ENCODE results near the gene BMP3. TPM values are rescaled to one million over a fixed set of nuclear protein-coding genes. Genes with fewer than 3 reads are reported as not detected.

Gene BMP3
- total RNA-seq, 1 donor from 2014 or later = not detected

GRCh38 chr4:81032771-81033684 is 2.5 kb downstream of the BMP3 start:
- peaks cover 56% of the 10 kb centered on the region for H3K27me3 Mint-ChIP-seq (ENCODE audit: unreplicated experiment)
- no peaks in the 10 kb centered on the region for H3K36me3 Mint-ChIP-seq (ENCODE audit: unreplicated experiment)
- no peak for DNase-seq (ENCODE audit: extremely low spot score, unreplicated experiment)
- H3K4me3 Mint-ChIP-seq (ENCODE audit: unreplicated experiment) = no peak overlapping the region
- H3K27ac Mint-ChIP-seq (ENCODE audit: unreplicated experiment) = no peak overlapping the region
- no peaks in the 10 kb centered on the region for H3K9me3 Mint-ChIP-seq (ENCODE audit: unreplicated experiment)
- peaks cover 10% of the 10 kb centered on the region for H3K4me1 Mint-ChIP-seq (ENCODE audit: unreplicated experiment)
- TF ChIP-seq CTCF (IDR thresholded peaks at IDR 0.05) = no peak

GRCh38 chr4:81038636-81039350 is 8.3 kb downstream of the BMP3 start:
- Mint-ChIP-seq H3K27ac (ENCODE audit: unreplicated experiment) (no peak overlapping the region), H3K4me1 (ENCODE audit: unreplicated experiment) (no peaks in the 10 kb centered on the region), H3K4me3 (ENCODE audit: unreplicated experiment) (no peak overlapping the region), H3K36me3 (ENCODE audit: unreplicated experiment) (no peaks in the 10 kb centered on the region), H3K27me3 (ENCODE audit: unreplicated experiment) (peaks cover 18% of the 10 kb centered on the region), H3K9me3 (ENCODE audit: unreplicated experiment) (no peaks in the 10 kb centered on the region)
- DNase-seq (ENCODE audit: extremely low spot score, unreplicated experiment) = no peak
- no peak for TF ChIP-seq CTCF (IDR thresholded peaks at IDR 0.05)

GRCh38 chr4:81039351-81039972 is 9.0 kb downstream of the BMP3 start:
- H3K4me3 Mint-ChIP-seq (ENCODE audit: unreplicated experiment) = no peak overlapping the region
- peaks cover 18% of the 10 kb centered on the region for H3K27me3 Mint-ChIP-seq (ENCODE audit: unreplicated experiment)
- TF ChIP-seq CTCF (IDR thresholded peaks at IDR 0.05) = no peak
- H3K9me3 Mint-ChIP-seq (ENCODE audit: unreplicated experiment) = no peaks in the 10 kb centered on the region
- no peaks in the 10 kb centered on the region for H3K36me3 Mint-ChIP-seq (ENCODE audit: unreplicated experiment)
- H3K4me1 Mint-ChIP-seq (ENCODE audit: unreplicated experiment) = no peaks in the 10 kb centered on the region
- DNase-seq (ENCODE audit: extremely low spot score, unreplicated experiment) = no peak
- no peak overlapping the region for H3K27ac Mint-ChIP-seq (ENCODE audit: unreplicated experiment)

GRCh38 chr4:81040012-81040659 is 9.6 kb downstream of the BMP3 start:
- H3K27ac Mint-ChIP-seq (ENCODE audit: unreplicated experiment) = no peak overlapping the region
- H3K4me3 Mint-ChIP-seq (ENCODE audit: unreplicated experiment) = no peak overlapping the region
- peaks cover 14% of the 10 kb centered on the region for H3K27me3 Mint-ChIP-seq (ENCODE audit: unreplicated experiment)
- no peaks in the 10 kb centered on the region for H3K4me1 Mint-ChIP-seq (ENCODE audit: unreplicated experiment)
- H3K36me3 Mint-ChIP-seq (ENCODE audit: unreplicated experiment) = no peaks in the 10 kb centered on the region
- no peak for DNase-seq (ENCODE audit: extremely low spot score, unreplicated experiment)
- no peaks in the 10 kb centered on the region for H3K9me3 Mint-ChIP-seq (ENCODE audit: unreplicated experiment)
- peak; percentile 60 for TF ChIP-seq CTCF (IDR thresholded peaks at IDR 0.05)

Data from osteocyte (in vitro differentiated cells).